HepG2 (cell line): ENCODE measurements around the gene NECAB2. TPM values are rescaled to one million over a fixed set of nuclear protein-coding genes. Genes with fewer than 3 reads are reported as not detected.

Experiments
- AHDC1 ChIP-seq: sonication (generic); formaldehyde crosslinking; IDR thresholded peaks from 2 replicates; pipeline ENCODE4 v1.5.1; 2020; ENCODE audit warnings: mild to moderate bottlenecking, missing genetic modification reagents, borderline replicate concordance
- HDAC6 ChIP-seq: fragments of 200-600 bp; sonication (generic); IDR thresholded peaks from 2 replicates; pipeline ENCODE4 v1.7.0; 2017; ENCODE audit warnings: mild to moderate bottlenecking, antibody characterized with exemption, low read length, low read depth
- IKZF4 ChIP-seq: sonication (generic); formaldehyde crosslinking; IDR thresholded peaks from 2 replicates; pipeline ENCODE4 v1.5.1; 2020; ENCODE audit warnings: borderline replicate concordance, mild to moderate bottlenecking, low read depth, missing genetic modification reagents; ENCODE audit errors: not compliant biosample characterization
- MTF2 ChIP-seq: sonication (generic); formaldehyde crosslinking; IDR thresholded peaks from 2 replicates; pipeline ENCODE4 v1.5.0; 2020; ENCODE audit warnings: missing genetic modification reagents, borderline replicate concordance
- PAX8 ChIP-seq: sonication (generic); formaldehyde crosslinking; IDR thresholded peaks from 2 replicates; pipeline ENCODE4 v1.8.0; 2022; ENCODE audit warnings: mild to moderate bottlenecking, missing genetic modification reagents, borderline replicate concordance
- ZNF232 ChIP-seq: sonication (generic); formaldehyde crosslinking; IDR thresholded peaks from 2 replicates; pipeline ENCODE4 v1.4.0; 2020; ENCODE audit warnings: missing genetic modification reagents, borderline replicate concordance
- ZNF496 ChIP-seq: sonication (generic); formaldehyde crosslinking; IDR thresholded peaks from 2 replicates; pipeline ENCODE4 v1.8.1; 2023; ENCODE audit warnings: mild to moderate bottlenecking, moderate library complexity, missing genetic modification reagents; ENCODE audit not compliant: insufficient replicate concordance
- ZNF670 ChIP-seq: sonication (generic); formaldehyde crosslinking; IDR thresholded peaks from 2 replicates; pipeline ENCODE4 v1.8.0; 2022; ENCODE audit warnings: mild to moderate bottlenecking, missing genetic modification reagents, borderline replicate concordance
- ZNF891 ChIP-seq: sonication (generic); formaldehyde crosslinking; IDR thresholded peaks from 2 replicates; pipeline ENCODE4 v1.5.0; 2020; ENCODE audit warnings: mild to moderate bottlenecking, missing genetic modification reagents
- polyA plus RNA-seq, 8 experiments: library from polyadenylated mRNA; depleted of rRNA in 3 of 8; stranded (reverse) in 7 of 8; unstranded in 1 of 8; fragments of >200 nt; fragmentation: Illumina TruSeq in 4 of 8; extraction: Trizol in 4 of 8; gene quantifications; 2 replicates each; pipeline versions ENCODE4 v1.2.1 to v1.2.3, GENCODE V29; 2011 to 2016; ENCODE audit warnings: low read depth in 4 of 8, missing spikeins in 1 of 8, mixed read lengths in 1 of 8; ENCODE audit not compliant: insufficient read depth in 1 of 8
- total RNA-seq, 5 experiments: library from RNA; depleted of rRNA; stranded (reverse); fragments of >200 nt; fragmentation: Illumina TruSeq; extraction: Trizol; gene quantifications; 2 replicates each; pipeline ENCODE4 v1.2.3, GENCODE V29; 2016; ENCODE audit warnings: low read depth in 1 of 5
- TF ChIP-seq, protein P1 (sequence below): sonication (generic); formaldehyde crosslinking; IDR thresholded peaks from 2 replicates; pipeline ENCODE4 v1.4.0; 2020; ENCODE audit warnings: missing genetic modification reagents, borderline replicate concordance
- TF ChIP-seq, protein P2 (sequence below): sonication (generic); formaldehyde crosslinking; IDR thresholded peaks from 2 replicates; pipeline ENCODE4 v1.4.0; 2020; ENCODE audit warnings: missing genetic modification reagents, low read depth, mild to moderate bottlenecking, borderline replicate concordance
- TF ChIP-seq, protein P3 (sequence below): sonication (generic); formaldehyde crosslinking; IDR thresholded peaks from 2 replicates; pipeline ENCODE4 v1.5.1; 2020; ENCODE audit warnings: mild to moderate bottlenecking, moderate library complexity, missing genetic modification reagents
- TF ChIP-seq, protein P4 (sequence below), 2 experiments: sonication (generic) in 1 of 2; formaldehyde crosslinking in 1 of 2; IDR thresholded peaks; 2 replicates each; pipeline versions ENCODE4 v1.4.0 to v1.6.1; 2016 to 2020; ENCODE audit warnings: borderline replicate concordance in 1 of 2, low read depth in 1 of 2, mild to moderate bottlenecking in 1 of 2, missing genetic modification reagents in 1 of 2

Gene NECAB2
- total and polyA plus RNA-seq, 2 of the 13 experiments (the other 11 are each of a cell fraction or from before 2014, with no cell fraction given) = 0.21 to 0.49 TPM

DNA sequence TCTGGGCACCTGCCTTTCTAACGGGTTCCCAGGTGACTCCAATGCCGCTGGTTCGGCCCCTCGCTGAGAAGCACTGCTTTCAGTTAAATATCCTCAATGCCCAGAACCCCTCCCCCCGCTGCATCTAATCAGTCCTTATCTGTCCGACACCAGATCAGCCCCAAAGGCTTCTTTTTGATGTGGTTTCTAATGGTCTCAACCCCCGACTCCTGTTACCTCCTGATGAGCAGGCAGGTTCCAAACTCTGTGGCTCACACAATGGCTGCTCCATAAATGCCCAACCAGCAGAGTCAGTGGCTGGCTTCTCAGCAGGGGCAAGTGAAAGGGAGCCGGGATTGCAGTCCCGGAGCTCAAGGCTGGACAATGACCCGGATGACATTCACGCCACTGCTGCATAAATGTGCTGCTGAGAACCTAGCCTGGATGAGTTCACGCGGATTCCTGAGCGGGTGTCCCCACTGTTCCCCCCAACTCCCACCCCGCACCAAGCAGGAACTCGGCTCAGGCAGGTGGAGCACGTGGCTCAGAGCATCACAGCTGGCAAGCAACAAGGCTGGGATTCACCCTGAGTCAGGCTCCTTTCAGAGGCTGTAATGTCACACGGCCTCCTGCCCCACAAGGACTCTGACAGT, 75.6 kb downstream of the NECAB2 start (continued):
- TF ChIP-seq, protein P1, sequence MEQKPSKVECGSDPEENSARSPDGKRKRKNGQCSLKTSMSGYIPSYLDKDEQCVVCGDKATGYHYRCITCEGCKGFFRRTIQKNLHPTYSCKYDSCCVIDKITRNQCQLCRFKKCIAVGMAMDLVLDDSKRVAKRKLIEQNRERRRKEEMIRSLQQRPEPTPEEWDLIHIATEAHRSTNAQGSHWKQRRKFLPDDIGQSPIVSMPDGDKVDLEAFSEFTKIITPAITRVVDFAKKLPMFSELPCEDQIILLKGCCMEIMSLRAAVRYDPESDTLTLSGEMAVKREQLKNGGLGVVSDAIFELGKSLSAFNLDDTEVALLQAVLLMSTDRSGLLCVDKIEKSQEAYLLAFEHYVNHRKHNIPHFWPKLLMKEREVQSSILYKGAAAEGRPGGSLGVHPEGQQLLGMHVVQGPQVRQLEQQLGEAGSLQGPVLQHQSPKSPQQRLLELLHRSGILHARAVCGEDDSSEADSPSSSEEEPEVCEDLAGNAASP = no peak
- TF ChIP-seq, protein P2, sequence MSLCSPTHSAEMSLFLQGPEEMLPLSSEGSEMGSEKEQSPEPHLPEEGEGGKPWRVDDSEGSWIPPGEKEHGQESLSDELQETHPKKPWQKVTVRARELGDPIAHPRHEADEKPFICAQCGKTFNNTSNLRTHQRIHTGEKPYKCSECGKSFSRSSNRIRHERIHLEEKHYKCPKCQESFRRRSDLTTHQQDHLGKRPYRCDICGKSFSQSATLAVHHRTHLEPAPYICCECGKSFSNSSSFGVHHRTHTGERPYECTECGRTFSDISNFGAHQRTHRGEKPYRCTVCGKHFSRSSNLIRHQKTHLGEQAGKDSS = no peak
- TF ChIP-seq HDAC6 (no peak), ZNF496 (CRISPR knock-in tag) (no peak), ZNF891 (CRISPR knock-in tag) (no peak), AHDC1 (CRISPR knock-in tag) (no peak), PAX8 (CRISPR knock-in tag) (no peak), ZNF232 (no peak), MTF2 (CRISPR knock-in tag) (0 out of 2 replicates have a peak, but pooled peaks have one; percentile 51), IKZF4 (no peak), ZNF670 (CRISPR knock-in tag) (no peak)
- TF ChIP-seq, protein P3, sequence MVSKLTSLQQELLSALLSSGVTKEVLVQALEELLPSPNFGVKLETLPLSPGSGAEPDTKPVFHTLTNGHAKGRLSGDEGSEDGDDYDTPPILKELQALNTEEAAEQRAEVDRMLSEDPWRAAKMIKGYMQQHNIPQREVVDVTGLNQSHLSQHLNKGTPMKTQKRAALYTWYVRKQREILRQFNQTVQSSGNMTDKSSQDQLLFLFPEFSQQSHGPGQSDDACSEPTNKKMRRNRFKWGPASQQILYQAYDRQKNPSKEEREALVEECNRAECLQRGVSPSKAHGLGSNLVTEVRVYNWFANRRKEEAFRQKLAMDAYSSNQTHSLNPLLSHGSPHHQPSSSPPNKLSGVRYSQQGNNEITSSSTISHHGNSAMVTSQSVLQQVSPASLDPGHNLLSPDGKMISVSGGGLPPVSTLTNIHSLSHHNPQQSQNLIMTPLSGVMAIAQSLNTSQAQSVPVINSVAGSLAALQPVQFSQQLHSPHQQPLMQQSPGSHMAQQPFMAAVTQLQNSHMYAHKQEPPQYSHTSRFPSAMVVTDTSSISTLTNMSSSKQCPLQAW (CRISPR knock-in tag) = no peak
- TF ChIP-seq, protein P4, sequence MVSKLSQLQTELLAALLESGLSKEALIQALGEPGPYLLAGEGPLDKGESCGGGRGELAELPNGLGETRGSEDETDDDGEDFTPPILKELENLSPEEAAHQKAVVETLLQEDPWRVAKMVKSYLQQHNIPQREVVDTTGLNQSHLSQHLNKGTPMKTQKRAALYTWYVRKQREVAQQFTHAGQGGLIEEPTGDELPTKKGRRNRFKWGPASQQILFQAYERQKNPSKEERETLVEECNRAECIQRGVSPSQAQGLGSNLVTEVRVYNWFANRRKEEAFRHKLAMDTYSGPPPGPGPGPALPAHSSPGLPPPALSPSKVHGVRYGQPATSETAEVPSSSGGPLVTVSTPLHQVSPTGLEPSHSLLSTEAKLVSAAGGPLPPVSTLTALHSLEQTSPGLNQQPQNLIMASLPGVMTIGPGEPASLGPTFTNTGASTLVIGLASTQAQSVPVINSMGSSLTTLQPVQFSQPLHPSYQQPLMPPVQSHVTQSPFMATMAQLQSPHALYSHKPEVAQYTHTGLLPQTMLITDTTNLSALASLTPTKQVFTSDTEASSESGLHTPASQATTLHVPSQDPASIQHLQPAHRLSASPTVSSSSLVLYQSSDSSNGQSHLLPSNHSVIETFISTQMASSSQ (IDR thresholded peaks at IDR 0.05; ENCODE audit: low read depth) = no peak
- TF ChIP-seq, protein P4 (CRISPR knock-in tag; IDR thresholded peaks at IDR 0.05; ENCODE audit: borderline replicate concordance) = no peak
